SK-N-SH (cell line): Measurements from ENCODE around the gene NEDD8. TPM values are rescaled to one million over a fixed set of nuclear protein-coding genes. Genes with fewer than 3 reads are reported as not detected.

ENCODE experiments used
- CTCF ChIA-PET: fragments of 300-600, 350-600 bp; formaldehyde crosslinking; extraction: SDS; loops from one replicate; lab custom pipeline; 2021; lab: Yijun Ruan, JAX
- POLR2A ChIA-PET: fragments of 350-600 bp; sonication (Branson Sonifier 250); formaldehyde crosslinking; extraction: SDS; loops from one replicate; lab custom pipeline; 2020; ENCODE audit warnings: antibody characterized with exemption, inconsistent platforms; lab: Yijun Ruan, JAX
- DNase-seq: peaks from one replicate; pipeline ENCODE4 v3.0.0; 2012
- H2AFZ ChIP-seq: fragments of 200-600 bp; sonication (generic); 2 replicates; pipeline ENCODE4 v1.8.1; 2016; ENCODE audit warnings: antibody characterized with exemption, mild to moderate bottlenecking, low read depth
- H3F3A ChIP-seq: fragments of 200-600 bp; sonication (generic); replicated peaks from 2 replicates; pipeline ENCODE3; 2016; ENCODE audit warnings: antibody characterized with exemption, mild to moderate bottlenecking; ENCODE audit not compliant: insufficient read depth
- H3K27ac ChIP-seq, 2 experiments: fragments of 200-500 bp in 1 of 2; fragments of 200-600 bp in 1 of 2; sonication (Bioruptor generic) in 1 of 2; sonication (generic), shearing (Covaris generic) in 1 of 2; 2 replicates each; pipeline versions ENCODE4 v1.5.1 to v1.6.1; 2014 to 2016; ENCODE audit warnings: low read depth in 2 of 2, inconsistent platforms in 1 of 2, low read length in 1 of 2, mild to moderate bottlenecking in 1 of 2, mixed read lengths in 1 of 2
- H3K27me3 ChIP-seq: fragments of 200-600 bp; sonication (generic), shearing (Covaris generic); 2 replicates; pipeline ENCODE4 v1.6.1; 2016; ENCODE audit warnings: mixed run types; ENCODE audit not compliant: insufficient read depth
- H3K36me3 ChIP-seq, 2 experiments: fragments of 200-500 bp in 1 of 2; fragments of 200-600 bp in 1 of 2; sonication (Bioruptor generic) in 1 of 2; sonication (generic) in 1 of 2; replicated peaks in 1 of 2; 2 replicates each; pipeline versions ENCODE3 to v1.5.1; 2014 to 2016; ENCODE audit warnings: low read length in 1 of 2, mild to moderate bottlenecking in 1 of 2; ENCODE audit not compliant: insufficient read depth in 2 of 2, control insufficient read depth in 1 of 2
- H3K4me1 ChIP-seq, 2 experiments: fragments of 200-500 bp in 1 of 2; fragments of 200-600 bp in 1 of 2; sonication (Bioruptor generic) in 1 of 2; sonication (generic), shearing (Covaris generic) in 1 of 2; 2 replicates each; pipeline versions ENCODE4 v1.5.1 to v1.6.1; 2014 to 2016; ENCODE audit warnings: low read depth in 1 of 2, low read length in 1 of 2, mixed run types in 1 of 2; ENCODE audit not compliant: insufficient read depth in 2 of 2, control insufficient read depth in 1 of 2
- H3K4me2 ChIP-seq: fragments of 200-600 bp; sonication (generic), shearing (Covaris generic); 2 replicates; pipeline ENCODE4 v1.6.1; 2017; ENCODE audit warnings: mixed run types
- H3K4me3 ChIP-seq, 2 experiments: fragments of 200-500 bp in 1 of 2; fragments of 200-600 bp in 1 of 2; sonication (Bioruptor generic) in 1 of 2; sonication (generic), shearing (Covaris generic) in 1 of 2; 2 replicates each; pipeline versions ENCODE4 v1.5.1 to v1.8.1; 2014 to 2016; ENCODE audit warnings: low read depth in 2 of 2, inconsistent platforms in 1 of 2, low read length in 1 of 2, mild to moderate bottlenecking in 1 of 2, mixed read lengths in 1 of 2, moderate library complexity in 1 of 2
- H3K79me2 ChIP-seq: fragments of 200-600 bp; sonication (generic); 2 replicates; pipeline ENCODE4 v1.8.1; 2017; ENCODE audit warnings: mild to moderate bottlenecking; ENCODE audit not compliant: insufficient read depth
- H3K9ac ChIP-seq: fragments of 200-600 bp; sonication (generic); 2 replicates; pipeline ENCODE4 v1.6.1; 2017; ENCODE audit warnings: mixed run types
- H3K9me2 ChIP-seq: fragments of 200-600 bp; sonication (generic); 2 replicates; pipeline ENCODE4 v1.6.1; 2017; ENCODE audit warnings: mixed run types
- H3K9me3 ChIP-seq: fragments of 200-600 bp; sonication (generic); 2 replicates; pipeline ENCODE4 v1.6.1; 2017; ENCODE audit warnings: mixed run types, mild to moderate bottlenecking, moderate library complexity
- H4K20me1 ChIP-seq: fragments of 200-600 bp; sonication (generic); 2 replicates; pipeline ENCODE4 v1.6.1; 2017; ENCODE audit warnings: mild to moderate bottlenecking, mixed run types; ENCODE audit not compliant: insufficient read depth
- CHD2 ChIP-seq: fragments of 150-350 bp; IDR thresholded peaks from 2 replicates; pipeline ENCODE4 v1.6.1; 2018; ENCODE audit warnings: low read length; ENCODE audit not compliant: partially characterized antibody
- ELF1 ChIP-seq: IDR thresholded peaks from 2 replicates; pipeline ENCODE4 v1.4.0; 2012
- GABPA ChIP-seq: IDR thresholded peaks from 2 replicates; pipeline ENCODE4 v1.4.0; 2012; ENCODE audit warnings: low read depth, mild to moderate bottlenecking
- GATA2 ChIP-seq: sonication (generic); formaldehyde crosslinking; IDR thresholded peaks from 2 replicates; pipeline ENCODE4 v1.5.0; 2020; ENCODE audit warnings: mild to moderate bottlenecking, missing genetic modification reagents
- JUND ChIP-seq: IDR thresholded peaks from 2 replicates; pipeline ENCODE4 v1.4.0; 2012
- MEF2A ChIP-seq: IDR thresholded peaks from 2 replicates; pipeline ENCODE4 v1.4.0; 2012; ENCODE audit warnings: low read depth, borderline replicate concordance
- MXI1 ChIP-seq: IDR thresholded peaks from 2 replicates; pipeline ENCODE4 v1.6.1; 2012; ENCODE audit warnings: mild to moderate bottlenecking, low read depth, low read length, improper control_type of control experiment
- POLR2AphosphoS5 ChIP-seq: IDR thresholded peaks from 2 replicates; pipeline ENCODE4 v1.6.1; 2012; ENCODE audit warnings: low read depth, low read length
- RFX5 ChIP-seq: IDR thresholded peaks from 2 replicates; pipeline ENCODE4 v1.6.1; 2012; ENCODE audit warnings: mild to moderate bottlenecking, improper control_type of control experiment, low read length
- TAF1 ChIP-seq: IDR thresholded peaks from 2 replicates; pipeline ENCODE4 v1.6.1; 2012; ENCODE audit warnings: low read depth, mild to moderate bottlenecking, low read length, moderate library complexity, borderline replicate concordance
- TCF12 ChIP-seq: IDR thresholded peaks from 2 replicates; pipeline ENCODE4 v1.4.0; 2012
- WGBS: methylation state at CpG from one replicate; pipeline ENCODE4 v1.1.6; 2017; ENCODE audit warnings: low lambda C conversion rate; 5-methylcytosine and 5-hydroxymethylcytosine counted together
- polyA plus RNA-seq, 3 experiments: library from polyadenylated mRNA; depleted of rRNA; stranded (reverse); fragments of >200 nt; gene quantifications; 2 replicates each; pipeline ENCODE4 v1.2.3, GENCODE V29; 2012
- TF ChIP-seq, protein P1 (sequence below): IDR thresholded peaks from 2 replicates; pipeline ENCODE4 v1.4.0; 2012; ENCODE audit warnings: low read depth
- TF ChIP-seq, protein P2 (sequence below): fragments of 150-350 bp; IDR thresholded peaks from 2 replicates; pipeline ENCODE4 v1.6.1; 2016; ENCODE audit warnings: mild to moderate bottlenecking, low read depth, low read length

NEDD8 gene
- polyA plus RNA-seq, 1 of the 3 experiments (the other 2 are of a cell fraction): 534 TPM

DNA sequence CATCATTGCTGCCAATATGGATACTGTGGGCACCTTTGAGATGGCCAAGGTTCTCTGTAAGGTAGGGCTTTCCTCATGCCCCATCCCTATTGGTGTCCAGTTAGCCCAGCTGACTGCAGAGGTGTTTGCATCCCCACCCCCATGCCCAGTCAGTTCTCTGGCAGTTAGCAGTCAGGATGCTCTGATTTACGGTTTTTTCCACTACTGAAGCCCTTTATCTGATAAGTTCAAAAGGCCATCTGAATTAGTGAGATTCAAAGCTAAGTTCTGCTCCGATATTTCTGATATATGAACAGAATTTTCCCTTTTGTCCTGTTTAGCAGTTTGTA is 1.3 kb upstream of the NEDD8 start:
- CTCF ChIA-PET: interaction anchor here (1.2 to 2.2 kb wide), 3 partner anchors 9 to 75 kb away, joined by 4 to 12 read pairs (median 5); partner anchors contain the start of genes CIDEB and TINF2
- POLR2A ChIA-PET: interaction anchor here (1.2 to 1.7 kb wide), 3 partner anchors 9 to 133 kb away, joined by 3 to 8 read pairs (median 3); partner anchors contain the start of genes TINF2 and TM9SF1

DNA sequence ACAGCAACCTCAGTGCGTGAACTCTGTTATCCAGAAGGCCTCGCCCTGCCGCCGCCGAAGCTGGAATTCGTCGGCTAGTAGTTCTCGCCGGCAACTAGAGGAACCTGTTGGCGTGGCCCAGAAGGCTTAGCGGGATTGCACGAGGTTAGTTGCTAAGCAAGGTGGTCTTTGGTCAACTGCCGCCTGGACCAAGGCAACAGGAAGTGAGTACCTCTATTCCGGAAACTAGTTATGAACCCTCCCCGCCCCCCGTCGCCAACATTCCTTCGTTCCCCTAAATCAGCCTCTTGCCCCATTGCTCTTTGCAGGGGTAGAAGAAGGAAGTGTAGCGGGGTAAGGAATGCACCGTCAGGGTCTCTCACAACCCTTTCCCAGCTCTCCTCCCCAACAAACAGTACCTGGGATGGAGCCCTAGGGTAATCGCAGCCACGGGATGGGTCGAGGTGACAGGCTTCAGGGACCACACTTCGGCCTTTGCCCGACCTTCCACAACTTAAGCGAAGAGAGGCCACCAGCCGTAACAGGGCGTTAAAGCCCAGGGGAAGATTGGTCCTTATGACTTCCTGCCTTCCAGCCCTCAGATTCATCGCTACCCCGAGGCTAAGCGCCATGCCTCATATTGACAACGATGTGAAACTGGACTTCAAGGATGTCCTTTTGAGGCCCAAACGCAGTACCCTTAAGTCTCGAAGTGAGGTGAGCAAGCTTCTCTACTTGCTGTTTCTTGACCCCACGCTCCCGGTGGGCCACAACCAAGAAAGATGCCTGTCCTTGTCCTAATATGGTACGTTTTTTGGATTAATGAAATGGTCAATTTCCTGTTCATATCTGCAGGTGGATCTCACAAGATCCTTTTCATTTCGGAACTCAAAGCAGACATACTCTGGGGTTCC is 724 bp upstream of the NEDD8 start, which contains the start of gene GMPR2:
Gene GMPR2 (plus strand): TSS at position 285 of the 893 bp plus-strand sequence. CDS start 325 bp downstream, at position 610.
- no peak for TF ChIP-seq MEF2A
- peak; percentile 79 for TF ChIP-seq GABPA
- TF ChIP-seq, protein P1, sequence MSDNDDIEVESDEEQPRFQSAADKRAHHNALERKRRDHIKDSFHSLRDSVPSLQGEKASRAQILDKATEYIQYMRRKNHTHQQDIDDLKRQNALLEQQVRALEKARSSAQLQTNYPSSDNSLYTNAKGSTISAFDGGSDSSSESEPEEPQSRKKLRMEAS: peak; percentile 69
- TF ChIP-seq ELF1: peak; percentile 32; the same call in 1 of the 2 replicates
- TF ChIP-seq, protein P2, sequence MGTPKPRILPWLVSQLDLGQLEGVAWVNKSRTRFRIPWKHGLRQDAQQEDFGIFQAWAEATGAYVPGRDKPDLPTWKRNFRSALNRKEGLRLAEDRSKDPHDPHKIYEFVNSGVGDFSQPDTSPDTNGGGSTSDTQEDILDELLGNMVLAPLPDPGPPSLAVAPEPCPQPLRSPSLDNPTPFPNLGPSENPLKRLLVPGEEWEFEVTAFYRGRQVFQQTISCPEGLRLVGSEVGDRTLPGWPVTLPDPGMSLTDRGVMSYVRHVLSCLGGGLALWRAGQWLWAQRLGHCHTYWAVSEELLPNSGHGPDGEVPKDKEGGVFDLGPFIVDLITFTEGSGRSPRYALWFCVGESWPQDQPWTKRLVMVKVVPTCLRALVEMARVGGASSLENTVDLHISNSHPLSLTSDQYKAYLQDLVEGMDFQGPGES: no peak
- TF ChIP-seq TCF12: no peak
- TF ChIP-seq TAF1: peak; percentile 28; the same call in 1 of the 2 replicates
- TF ChIP-seq POLR2AphosphoS5: peak; percentile 89
- no peak for TF ChIP-seq GATA2 (CRISPR knock-in tag)
- peak; percentile 70; the same call in 1 of the 2 replicates for TF ChIP-seq MXI1
- peak; percentile 53; the same call in 1 of the 2 replicates for TF ChIP-seq RFX5
- TF ChIP-seq, all 33 proteins: peak for 7
- Histone ChIP-seq H3K36me3 (peaks cover 27 to 42% of the 10 kb centered on the region in 2 experiments), H3K27me3 (no peaks in the 10 kb centered on the region), H3F3A (peaks cover 7% of the 10 kb centered on the region), H3K4me1 (peaks cover 19 to 24% of the 10 kb centered on the region in 2 experiments; a peak in 3 of 4 replicates), H3K27ac (peak within 1 kb of the TSS; percentile 89 to 99), H3K4me3 (peak within 1 kb of the TSS; percentile 82 to 93), H3K79me2 (peaks cover 78% of the 10 kb centered on the region), H3K9me3 (no peaks in the 10 kb centered on the region), H2AFZ (peak within 1 kb of the TSS; percentile 80), H3K4me2 (peak within 1 kb of the TSS; percentile 91), H4K20me1 (peaks cover 2% of the 10 kb centered on the region; the same call in 1 of the 2 replicates), H3K9me2 (no peaks in the 10 kb centered on the region), H3K9ac (peak within 1 kb of the TSS; percentile 82)
- WGBS: 2% methylated on average over 18 of the region's 38 CpGs
- ChIA-PET CTCF (interaction anchor here (1.2 to 2.2 kb wide), 3 partner anchors 10 to 75 kb away, joined by 4 to 12 read pairs (median 5); partner anchors contain the start of genes CIDEB and TINF2), POLR2A (interaction anchor here (1.2 to 1.7 kb wide), 3 partner anchors 10 to 134 kb away, joined by 3 to 8 read pairs (median 3); partner anchors contain the start of genes TINF2 and TM9SF1)
- DNase-seq: peak; percentile 67

More for the DNA sequence above, 1.3 kb upstream of the NEDD8 start:
- no peak for TF ChIP-seq JUND
- TF ChIP-seq CHD2: peak; percentile 5
- Histone ChIP-seq H3K36me3 (peaks cover 27 to 47% of the 10 kb centered on the region in 2 experiments), H3K27ac (peak overlapping the region; percentile 89 to 99; a peak in 3 of 4 replicates), H3K9me2 (no peaks in the 10 kb centered on the region), H3K9ac (peak overlapping the region; percentile 82), H3K27me3 (no peaks in the 10 kb centered on the region), H3K4me1 (peaks cover 19 to 24% of the 10 kb centered on the region in 2 experiments; a peak in 3 of 4 replicates), H3K9me3 (no peaks in the 10 kb centered on the region), H3K4me3 (peak overlapping the region; percentile 82 to 93), H2AFZ (no peak overlapping the region), H3K4me2 (peak overlapping the region; percentile 91), H3F3A (peaks cover 7% of the 10 kb centered on the region), H3K79me2 (peaks cover 71% of the 10 kb centered on the region), H4K20me1 (peaks cover 2% of the 10 kb centered on the region; the same call in 1 of the 2 replicates)
- whole genome bisulfite sequencing: 17% methylated on average over 2 of the region's 2 CpGs
- DNase-seq: no peak
